HG03520 (cell line): Measurements from ENCODE around the gene PIN1.
"Not testable (repeated sequence)": the region's sequence is repeated elsewhere in the genome, so short reads cannot be mapped to it uniquely, and the experiment has no call there.

Experiments used
- ATAC-seq: cut with Tn5 transposase; IDR thresholded peaks from one replicate; pipeline ENCODE4 v1.9.1; 2021; ENCODE audit warnings: mild to moderate bottlenecking, moderate library complexity; ENCODE audit not compliant: unreplicated experiment

The PIN1 gene

GRCh38 chr19:9834726-9835506 lies at the start of gene PIN1:
PIN1 (plus strand) TSS chr19:9835318; CDS start chr19:9835345, 27 bp downstream.
- peak; percentile 94 for ATAC-seq

GRCh38 chr19:9785367-9786331 lies 49.5 kb upstream of the PIN1 start:
- peak; percentile 63 for ATAC-seq

- no peak for ATAC-seq
Observed at GRCh38 chr19:9786342-9786741, 48.8 kb upstream of the PIN1 start.

- ATAC-seq: no peak
Observed at GRCh38 chr19:9786819-9787218, 48.3 kb upstream of the PIN1 start.

GRCh38 chr19:9788604-9789003 lies 46.5 kb upstream of the PIN1 start:
- not testable (repeated sequence) for ATAC-seq

GRCh38 chr19:9789066-9789465 lies 46.1 kb upstream of the PIN1 start:
- ATAC-seq: no peak

- ATAC-seq: not testable (repeated sequence)
Observed at GRCh38 chr19:9789579-9789978, 45.5 kb upstream of the PIN1 start.

GRCh38 chr19:9791073-9791367 lies 44.1 kb upstream of the PIN1 start:
- ATAC-seq: not testable (repeated sequence)

- ATAC-seq: peak; percentile 32
Observed at GRCh38 chr19:9791552-9792205, 43.4 kb upstream of the PIN1 start.

- ATAC-seq: no peak
Observed at GRCh38 chr19:9792206-9793070, 42.7 kb upstream of the PIN1 start.

GRCh38 chr19:9793071-9793591 lies 42.0 kb upstream of the PIN1 start:
- ATAC-seq: no peak

- no peak for ATAC-seq
Observed at GRCh38 chr19:9796113-9796773, 38.9 kb upstream of the PIN1 start.

GRCh38 chr19:9797871-9798270 lies 37.2 kb upstream of the PIN1 start:
- no peak for ATAC-seq

GRCh38 chr19:9799162-9799561 lies 36.0 kb upstream of the PIN1 start:
- no peak for ATAC-seq

GRCh38 chr19:9801976-9802375 lies 33.1 kb upstream of the PIN1 start:
- ATAC-seq: no peak

GRCh38 chr19:9806803-9807202 lies 28.3 kb upstream of the PIN1 start:
- no peak for ATAC-seq

GRCh38 chr19:9808855-9809824 lies 26.0 kb upstream of the PIN1 start:
- no peak for ATAC-seq

- ATAC-seq: no peak
Observed at GRCh38 chr19:9811139-9811538, 24.0 kb upstream of the PIN1 start.
